NK-92 treated with Interleukin-12 subunit alpha and Interleukin-12 subunit beta, amount 100 ng/mL, for 24 hours (cell line): ENCODE results near the gene FAM43A.

Source experiments
- DNase-seq: peaks from one replicate; lab custom pipeline; 2025; lab: John Stamatoyannopoulos, UW

FAM43A gene

GRCh38 chr3:194675680-194676079 is 10.0 kb upstream of the FAM43A start:
- DNase-seq = no peak

- DNase-seq = no peak
Observed at GRCh38 chr3:194676471-194676870, 9.2 kb upstream of the FAM43A start.

- no peak for DNase-seq
Observed at GRCh38 chr3:194680888-194681615, 4.6 kb upstream of the FAM43A start.

DNA sequence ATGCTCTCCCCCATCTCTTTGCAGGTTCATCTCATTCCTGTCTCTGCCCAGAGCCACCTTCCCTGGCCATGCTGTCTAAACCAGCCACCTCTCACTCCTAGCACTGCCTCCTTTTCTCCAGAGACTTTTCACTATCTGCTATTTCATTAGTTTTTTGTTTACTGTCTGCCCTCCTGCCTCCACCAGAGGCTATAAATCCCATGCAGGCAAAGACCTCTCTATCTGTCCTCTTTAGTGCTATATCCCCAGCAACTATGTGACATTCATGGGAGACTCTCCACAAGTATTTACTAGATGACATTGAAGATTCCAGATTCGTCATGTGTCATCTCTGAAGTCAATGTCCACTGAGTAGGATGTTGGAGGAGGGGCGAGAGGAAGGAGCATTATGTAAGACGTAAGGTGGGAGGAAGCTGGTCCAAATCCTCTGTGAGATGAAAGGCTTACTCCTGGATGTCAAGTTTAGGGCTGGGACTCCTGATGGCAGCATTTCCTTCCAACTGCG is 3.4 kb upstream of the FAM43A start:
- no peak for DNase-seq

GRCh38 chr3:194682694-194683310 is 2.9 kb upstream of the FAM43A start:
- DNase-seq = peak; percentile 40

- no peak for DNase-seq
Observed at GRCh38 chr3:194683380-194683779, 2.3 kb upstream of the FAM43A start.

DNA sequence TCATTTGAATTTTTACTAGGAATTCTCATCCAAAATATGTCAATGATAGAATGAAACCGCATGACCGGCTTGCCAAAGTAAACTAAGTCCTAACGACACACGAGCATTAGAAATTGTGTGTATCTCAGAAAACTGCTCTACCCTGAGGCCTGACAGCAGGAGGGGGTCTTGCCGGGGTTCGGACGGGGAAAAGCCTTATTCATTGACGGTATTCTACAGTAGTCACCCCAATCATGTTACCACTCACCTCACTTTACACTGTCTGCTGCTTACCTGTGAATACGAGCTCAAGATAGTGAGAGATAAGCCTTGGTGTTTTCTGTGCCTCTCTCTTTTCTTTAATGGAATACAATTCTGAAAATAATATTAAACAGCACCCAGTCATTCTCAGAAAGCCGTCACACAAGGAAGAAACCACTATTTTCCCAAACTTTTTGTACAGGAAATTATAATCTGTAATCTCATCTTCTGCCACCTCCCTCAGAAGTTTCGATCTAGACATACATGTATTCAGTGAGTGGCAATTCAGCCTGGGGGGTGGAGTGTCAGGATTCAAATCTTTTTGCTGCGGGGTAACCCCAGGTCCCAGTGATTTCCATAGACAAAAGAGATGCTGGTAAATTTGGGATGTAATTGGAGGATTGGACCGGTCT is 492 bp upstream of the FAM43A start:
- DNase-seq = no peak

GRCh38 chr3:194686414-194686815 is 732 bp downstream of the FAM43A start:
- DNase-seq = no peak

DNA sequence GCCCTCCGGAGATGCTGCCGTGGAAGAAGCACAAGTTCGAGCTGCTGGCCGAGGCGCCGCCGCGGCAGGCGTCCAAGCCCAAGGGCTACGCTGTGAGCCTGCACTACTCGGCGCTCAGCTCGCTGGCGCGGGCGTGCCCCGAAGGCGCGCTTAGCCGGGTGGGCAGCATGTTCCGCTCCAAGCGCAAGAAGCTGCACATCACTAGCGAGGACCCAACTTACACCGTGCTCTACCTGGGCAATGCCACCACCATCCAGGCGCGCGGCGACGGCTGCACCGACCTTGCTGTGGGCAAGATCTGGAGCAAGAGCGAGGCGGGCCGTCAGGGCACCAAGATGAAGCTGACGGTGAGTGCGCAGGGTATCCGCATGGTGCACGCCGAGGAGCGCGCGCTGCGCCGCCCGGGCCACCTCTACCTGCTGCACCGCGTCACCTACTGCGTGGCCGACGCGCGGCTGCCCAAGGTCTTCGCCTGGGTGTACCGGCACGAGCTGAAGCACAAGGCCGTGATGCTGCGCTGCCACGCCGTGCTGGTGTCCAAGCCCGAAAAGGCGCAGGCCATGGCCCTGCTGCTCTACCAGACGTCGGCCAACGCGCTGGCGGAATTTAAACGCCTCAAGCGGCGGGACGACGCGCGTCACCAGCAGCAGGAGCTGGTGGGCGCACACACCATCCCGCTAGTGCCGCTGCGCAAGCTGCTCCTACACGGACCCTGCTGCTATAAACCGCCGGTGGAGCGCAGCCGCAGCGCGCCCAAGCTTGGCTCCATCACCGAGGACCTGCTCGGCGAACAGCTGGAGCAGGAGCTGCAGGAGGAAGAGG is 1.3 kb downstream of the FAM43A start:
- DNase-seq = no peak

GRCh38 chr3:194687638-194688199 is 2.0 kb downstream of the FAM43A start:
- peak; percentile 31 for DNase-seq

- no peak for DNase-seq
Observed at GRCh38 chr3:194688200-194688740, 2.6 kb downstream of the FAM43A start.

- DNase-seq = no peak
Observed at GRCh38 chr3:194688946-194689345, 3.3 kb downstream of the FAM43A start.

DNA sequence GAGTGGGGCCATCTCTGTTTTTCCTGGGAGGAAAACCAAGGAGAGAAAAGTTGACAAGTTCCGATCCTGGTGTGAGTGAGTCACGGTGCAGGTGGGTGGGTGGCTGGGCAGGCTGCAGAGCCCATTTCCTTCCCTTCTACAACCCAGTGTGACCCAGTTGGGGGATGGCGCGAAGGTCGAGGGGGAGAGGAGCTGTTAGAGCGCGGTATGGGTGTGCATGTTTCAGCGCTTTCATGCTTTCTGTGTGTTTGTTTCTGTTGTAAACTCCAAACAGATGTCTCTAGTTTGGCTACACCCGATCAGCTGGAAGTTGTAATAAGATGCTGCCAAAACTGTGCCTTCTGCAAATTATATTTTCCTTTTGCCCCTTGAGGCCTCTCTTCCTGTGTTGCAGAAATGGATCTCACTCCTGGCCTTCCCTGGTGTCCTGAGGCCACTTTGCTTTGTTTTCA is 3.8 kb downstream of the FAM43A start:
- DNase-seq = no peak

DNA sequence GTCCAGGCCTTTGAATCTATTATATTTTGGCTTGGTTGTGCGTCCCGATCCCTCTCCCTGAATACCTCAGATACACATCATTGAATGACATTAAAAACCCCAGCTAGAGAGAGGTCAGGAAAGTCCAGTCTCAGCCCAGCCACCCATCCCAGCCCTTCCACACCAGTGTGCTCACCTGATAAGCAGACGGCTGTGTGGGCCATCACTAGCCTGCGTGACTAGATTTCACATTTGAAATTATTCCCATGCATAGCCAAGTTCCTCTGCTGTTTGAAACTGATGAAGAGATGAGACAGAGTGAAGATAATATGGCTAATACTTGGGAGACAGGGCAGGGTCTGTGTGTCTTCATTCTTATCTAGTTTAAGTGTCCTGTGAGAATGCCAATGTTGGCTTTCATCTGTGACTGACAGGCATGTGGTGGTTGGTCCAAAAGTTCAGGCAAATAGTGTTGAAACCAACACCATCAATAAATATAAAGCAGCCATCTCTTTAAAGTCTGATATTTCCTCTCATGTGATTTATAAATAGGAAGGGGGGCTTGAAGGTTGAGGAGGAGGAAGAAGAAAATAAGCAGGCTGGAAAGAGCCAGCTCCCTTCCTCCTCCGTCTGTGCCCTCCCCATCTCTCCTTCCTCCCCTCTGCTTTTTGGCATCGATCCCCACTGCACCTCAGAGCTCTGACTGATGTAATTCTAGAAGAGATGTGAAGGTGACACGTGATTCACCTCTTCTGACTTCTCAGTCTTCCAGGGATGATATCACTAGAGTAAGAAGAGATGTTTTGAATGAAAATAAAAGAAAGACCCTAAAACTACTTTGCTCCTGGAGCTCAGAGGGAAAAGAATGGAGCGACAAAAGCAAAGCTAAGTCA is 5.1 kb downstream of the FAM43A start:
- no peak for DNase-seq

- no peak for DNase-seq
Observed at GRCh38 chr3:194691481-194692283, 6.0 kb downstream of the FAM43A start.

- no peak for DNase-seq
Observed at GRCh38 chr3:194696702-194697101, 11.0 kb downstream of the FAM43A start.

- no peak for DNase-seq
Observed at GRCh38 chr3:194702545-194702944, 16.9 kb downstream of the FAM43A start.

GRCh38 chr3:194705227-194705626 is 19.5 kb downstream of the FAM43A start:
- DNase-seq = no peak

GRCh38 chr3:194705761-194706160 is 20.1 kb downstream of the FAM43A start:
- DNase-seq = no peak

- no peak for DNase-seq
Observed at GRCh38 chr3:194707147-194707540, 21.5 kb downstream of the FAM43A start.
